GM18870 (cell line): Measurements from ENCODE around the gene SLC31A1.

Source experiments
- ATAC-seq: cut with Tn5 transposase; IDR thresholded peaks from one replicate; pipeline ENCODE4 v1.9.1; 2021; ENCODE audit warnings: moderate library complexity; ENCODE audit not compliant: unreplicated experiment

SLC31A1 gene

GRCh38 chr9:113301548-113301947, 80.2 kb downstream of the SLC31A1 start:
- no peak for ATAC-seq

DNA sequence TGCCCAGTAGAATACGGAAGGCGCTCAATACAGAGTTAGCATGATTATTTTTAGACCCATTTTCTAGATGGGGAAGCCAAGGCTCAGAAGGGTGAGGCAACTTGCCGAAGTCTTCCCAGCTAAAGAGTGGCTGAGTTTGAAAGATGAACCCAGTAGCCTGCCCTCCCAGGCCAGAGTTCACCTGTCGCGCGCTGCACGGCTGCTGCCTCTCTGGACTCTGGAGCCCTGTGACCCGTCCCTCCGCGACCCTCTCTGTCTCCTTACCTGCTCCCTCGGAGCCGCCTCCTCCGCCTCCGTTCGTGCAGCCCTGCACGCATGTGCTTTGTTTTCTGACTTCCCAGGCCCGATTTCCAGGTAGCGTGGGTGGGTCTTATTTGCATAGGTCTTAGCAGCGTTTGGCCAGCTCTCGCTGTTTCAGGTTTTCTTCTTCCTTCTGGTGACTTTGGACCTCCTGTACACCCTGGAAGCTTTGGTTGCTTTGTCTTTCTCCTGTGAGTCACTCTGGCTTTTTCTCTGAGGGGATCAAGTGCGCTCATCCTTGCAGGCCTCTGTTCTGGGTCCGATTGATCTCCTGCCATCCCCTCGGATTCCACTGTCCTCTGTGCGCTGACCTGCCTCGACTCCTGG, 81.6 kb downstream of the SLC31A1 start, which contains the start of gene RNF183:
TSS of gene RNF183 (minus strand) at position 585 of the 627 bp plus-strand sequence. CDS start 5,192 bp downstream, outside the sequence.
- no peak for ATAC-seq

GRCh38 chr9:113306566-113306965, 85.2 kb downstream of the SLC31A1 start:
- ATAC-seq, result no peak

GRCh38 chr9:113307396-113307975, 86.1 kb downstream of the SLC31A1 start:
- no peak for ATAC-seq

DNA sequence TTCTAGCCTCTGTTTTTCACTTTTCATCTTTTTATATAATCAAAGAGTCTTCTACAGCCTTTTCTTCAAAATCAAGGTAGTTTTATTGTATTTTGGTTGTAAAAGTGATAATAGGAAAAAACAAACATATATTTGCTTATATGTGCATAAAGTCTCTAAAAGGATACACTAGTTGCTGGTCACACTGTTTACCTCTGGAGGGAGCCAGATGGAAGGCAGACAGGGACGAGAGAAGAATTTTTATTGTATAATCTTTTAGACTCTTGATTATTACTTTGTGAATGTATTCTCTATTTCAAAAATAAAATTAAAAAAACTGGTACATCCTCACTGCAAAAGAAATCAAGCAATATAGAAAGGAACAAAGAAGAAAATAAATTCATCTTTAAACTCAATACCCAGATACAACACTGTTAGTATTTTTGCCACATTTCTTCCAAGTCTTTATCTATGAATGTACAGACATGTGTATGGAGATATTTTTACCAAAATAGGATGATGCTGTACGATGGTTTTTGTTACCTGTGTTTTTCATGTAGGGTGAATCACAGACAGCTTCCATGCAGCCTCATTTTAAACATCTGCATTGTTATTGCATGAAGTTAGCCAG, 88.0 kb downstream of the SLC31A1 start:
- no peak for ATAC-seq

DNA sequence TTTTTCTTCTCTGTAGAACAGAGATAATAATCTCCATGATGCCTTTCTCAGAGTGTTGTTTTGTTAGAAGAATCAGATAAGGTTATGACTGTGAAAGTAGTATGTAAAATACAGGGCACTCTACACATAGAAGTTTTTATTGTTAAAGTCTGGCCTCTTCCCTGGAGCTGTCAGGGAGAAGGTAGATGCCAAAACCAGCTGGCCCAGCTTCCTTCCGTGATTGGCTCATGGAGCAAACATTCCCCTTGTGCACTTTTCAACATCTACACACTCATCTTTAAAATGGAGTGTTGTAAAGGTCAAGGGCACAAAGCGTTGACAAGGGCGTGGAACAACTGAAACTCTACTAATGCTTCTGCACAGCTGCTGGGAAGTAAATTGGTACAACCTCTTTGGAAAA, 89.2 kb downstream of the SLC31A1 start:
- no peak for ATAC-seq

DNA sequence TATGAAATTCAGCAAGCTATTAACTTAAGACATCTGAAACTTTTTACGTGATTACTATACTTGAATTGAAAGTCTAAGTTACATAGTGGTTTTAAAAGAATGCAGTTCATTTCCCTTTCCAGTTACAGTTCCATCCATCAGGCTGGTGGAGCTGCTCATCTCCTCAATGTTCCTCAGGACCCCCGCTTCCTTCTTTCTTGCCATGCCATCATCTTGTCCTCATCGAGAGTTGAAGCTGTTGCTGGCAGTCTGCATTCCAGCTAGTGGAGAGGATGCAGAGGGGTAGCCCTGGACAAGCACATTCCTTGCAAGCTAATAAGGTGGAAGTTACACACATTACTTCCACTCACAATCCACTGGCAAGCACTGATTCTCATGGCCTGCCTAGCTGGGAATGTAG, 90.6 kb downstream of the SLC31A1 start:
- ATAC-seq, result no peak

GRCh38 chr9:113313261-113313660, 91.9 kb downstream of the SLC31A1 start:
- no peak for ATAC-seq
